HG02885 (cell line): ENCODE data around the gene R3HDM2.

Experiments used
- ATAC-seq: cut with Tn5 transposase; IDR thresholded peaks from one replicate; pipeline ENCODE4 v1.9.1; 2021; ENCODE audit warnings: mild to moderate bottlenecking; ENCODE audit not compliant: unreplicated experiment, poor library complexity

Gene R3HDM2

DNA sequence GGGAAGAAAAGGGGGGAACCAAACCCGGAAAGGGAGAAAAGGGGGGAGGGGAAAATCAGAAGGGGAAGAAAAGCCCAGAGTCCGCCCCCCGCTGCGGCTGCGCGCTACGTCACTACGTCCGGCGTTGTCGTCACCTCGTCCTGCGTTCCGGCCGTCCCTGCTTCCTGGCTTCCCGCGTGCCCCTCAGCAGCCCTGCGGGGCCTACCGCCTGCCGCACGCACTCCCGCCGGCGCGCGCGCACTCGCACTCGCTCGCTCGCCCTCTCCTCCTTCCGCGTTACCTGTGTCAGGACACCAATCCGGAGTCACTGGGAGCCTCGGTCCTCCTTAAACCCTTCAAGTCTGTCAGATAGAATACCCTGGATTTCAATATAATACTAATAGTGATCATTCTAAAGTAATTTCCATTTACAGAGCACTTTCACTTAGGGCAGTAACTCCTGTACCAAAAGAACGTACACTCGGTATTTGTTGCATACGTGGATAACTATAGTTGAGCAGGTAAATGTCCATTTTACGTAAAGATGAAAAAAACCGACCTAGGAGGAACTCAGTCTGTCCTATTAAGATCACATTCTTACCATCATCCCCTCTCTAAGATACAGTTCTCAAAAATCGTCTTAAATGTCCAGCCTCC lies at the start of gene R3HDM2:
Gene R3HDM2, minus strand, starts transcription at position 113 of the 636 bp plus-strand sequence. CDS start 120,615 bp downstream, outside the sequence.
- ATAC-seq, result peak; percentile 96

GRCh38 chr12:57479376-57480115 lies 48.7 kb upstream of the R3HDM2 start, which contains the start of gene ARHGAP9:
Gene ARHGAP9, minus strand, starts transcription at chr12:57479866. Its CDS starts 460 bp downstream, at chr12:57479406.
- ATAC-seq, result peak; percentile 37

DNA sequence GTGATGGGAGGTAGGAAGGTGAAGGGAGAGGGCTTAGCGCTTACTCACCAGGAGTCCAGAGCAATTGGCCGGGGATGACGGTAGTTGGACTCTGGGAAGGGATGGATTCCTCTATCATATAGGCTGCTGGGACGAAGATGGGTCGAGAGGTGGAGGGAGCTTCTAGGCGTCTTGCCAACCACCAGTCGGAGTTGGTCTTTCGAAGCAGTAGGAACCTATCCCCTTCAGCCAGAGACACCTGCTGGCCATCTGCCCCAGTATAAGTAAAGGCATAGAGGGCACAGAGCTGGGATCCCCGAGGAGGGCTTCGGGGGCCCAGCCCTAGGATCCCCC lies 48.2 kb upstream of the R3HDM2 start:
- ATAC-seq, result peak; percentile 16

DNA sequence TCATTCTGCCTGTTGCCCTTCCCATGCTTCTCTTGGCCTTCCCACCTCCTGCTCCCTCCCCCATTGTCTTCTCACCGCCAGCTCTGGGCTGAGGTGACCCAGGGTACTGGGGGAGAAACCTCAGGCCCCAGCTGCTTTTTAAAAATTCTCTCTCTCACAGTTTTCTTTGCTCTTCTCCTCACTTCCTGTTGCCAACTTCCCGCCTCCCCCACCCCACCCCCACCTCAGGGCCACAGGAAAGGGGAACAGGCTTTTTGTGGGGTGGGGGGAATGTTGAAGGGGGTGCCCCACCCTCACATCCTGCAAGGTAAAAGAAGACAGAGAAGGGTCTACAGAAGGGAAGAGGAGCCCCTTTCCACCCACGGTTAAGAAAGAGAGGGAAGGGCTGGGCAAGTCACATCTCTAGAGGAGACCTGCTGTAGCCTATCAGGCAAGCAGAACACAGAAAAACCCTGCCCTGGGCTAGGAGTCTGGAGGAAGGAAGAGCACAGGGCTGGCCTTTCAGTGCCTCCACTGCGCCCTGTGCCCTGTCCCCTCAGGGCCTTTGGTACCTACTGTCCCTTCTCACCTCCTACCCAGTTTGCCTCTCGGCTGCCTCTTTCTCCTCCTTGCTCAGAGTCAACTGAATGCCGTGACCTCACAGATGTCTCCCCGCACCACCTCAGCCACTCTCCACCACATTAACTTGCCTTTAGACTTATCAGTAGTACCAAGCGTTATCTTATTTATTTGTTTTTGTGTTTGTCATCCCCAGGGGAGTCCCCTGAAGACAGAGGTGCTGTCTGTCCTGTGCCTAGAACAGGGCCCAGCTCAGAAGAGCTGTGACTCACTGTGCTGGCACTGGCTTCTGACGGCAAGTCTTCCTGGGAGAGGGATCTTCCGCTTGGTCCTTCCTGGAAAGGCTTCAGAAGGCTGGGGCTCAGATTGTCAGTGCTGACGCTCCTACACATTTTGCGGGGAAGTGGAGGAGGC lies 47.2 kb upstream of the R3HDM2 start:
- ATAC-seq, result peak; percentile 37

- ATAC-seq, result no peak
These were observed 46.3 kb upstream of the R3HDM2 start for GRCh38 chr12:57476993-57477709.

DNA sequence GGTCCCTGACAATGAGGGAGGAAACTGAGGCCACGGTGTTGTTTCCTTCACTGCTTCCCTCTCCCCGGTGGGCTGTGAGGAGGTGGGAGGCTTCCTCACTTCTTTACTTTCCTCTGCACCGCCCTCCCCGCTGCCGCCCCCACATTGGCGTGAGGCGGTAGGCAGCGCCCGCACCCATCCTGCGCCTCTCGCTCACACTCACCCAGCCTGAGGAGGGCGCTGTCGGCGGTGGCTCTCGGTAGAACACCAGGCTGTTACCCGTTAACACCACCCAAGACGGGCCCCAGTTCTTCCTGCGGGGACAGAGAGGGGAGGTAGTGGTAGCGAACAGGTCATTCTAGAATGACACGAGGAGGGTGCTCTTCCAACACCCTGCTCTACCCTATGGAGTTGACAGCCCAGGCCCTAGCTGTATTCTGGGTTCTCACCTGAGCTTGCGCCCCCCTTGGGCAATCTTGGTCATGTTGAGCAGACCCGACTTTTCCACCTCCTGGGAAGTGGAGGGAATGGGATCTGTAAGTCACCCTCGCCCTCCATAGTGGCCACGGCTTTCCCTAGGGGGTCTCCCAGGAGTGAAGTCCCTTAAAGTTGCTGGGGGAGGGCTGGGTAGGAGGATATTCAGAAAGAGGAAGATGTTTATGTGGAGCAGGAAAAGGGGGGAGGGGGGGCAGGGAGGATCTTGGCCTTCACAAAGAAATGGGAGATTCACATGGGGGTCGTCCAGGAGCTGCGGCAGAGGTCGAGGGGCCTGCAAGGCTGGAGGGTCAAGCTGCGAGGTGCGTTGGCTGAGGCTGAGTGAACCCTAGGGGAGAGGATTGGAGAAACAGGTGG lies 45.5 kb upstream of the R3HDM2 start:
- ATAC-seq, result no peak

GRCh38 chr12:57475271-57476161 lies 44.7 kb upstream of the R3HDM2 start:
- no peak for ATAC-seq

GRCh38 chr12:57474862-57475261 lies 44.0 kb upstream of the R3HDM2 start:
- no peak for ATAC-seq

DNA sequence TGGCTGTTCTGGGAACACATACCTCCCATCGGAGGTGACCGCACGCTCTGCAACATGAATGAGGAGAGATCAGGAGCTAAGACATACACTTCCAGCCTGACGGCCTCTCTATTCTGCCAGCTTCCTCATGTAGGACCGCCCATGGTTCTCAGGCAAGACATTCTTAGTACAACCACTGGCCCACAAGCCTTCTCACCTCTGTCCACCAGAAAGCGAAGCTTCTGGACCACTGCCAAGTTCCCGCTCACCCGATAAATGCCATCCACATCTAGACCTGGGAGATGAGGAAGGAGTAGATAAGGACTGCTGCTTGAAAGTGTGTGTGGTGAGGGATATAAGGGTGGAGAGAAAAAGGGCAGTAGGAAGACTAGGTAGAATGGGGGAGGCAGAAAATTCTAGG lies 43.6 kb upstream of the R3HDM2 start:
- no peak for ATAC-seq

GRCh38 chr12:57473886-57474285 lies 43.0 kb upstream of the R3HDM2 start:
- no peak for ATAC-seq

- ATAC-seq, result no peak
These were observed 42.5 kb upstream of the R3HDM2 start for GRCh38 chr12:57473392-57473791.

GRCh38 chr12:57472391-57472790 lies 41.5 kb upstream of the R3HDM2 start:
- no peak for ATAC-seq

GRCh38 chr12:57471661-57472060 lies 40.8 kb upstream of the R3HDM2 start:
- ATAC-seq, result no peak

GRCh38 chr12:57470970-57471656 lies 40.3 kb upstream of the R3HDM2 start:
- no peak for ATAC-seq

DNA sequence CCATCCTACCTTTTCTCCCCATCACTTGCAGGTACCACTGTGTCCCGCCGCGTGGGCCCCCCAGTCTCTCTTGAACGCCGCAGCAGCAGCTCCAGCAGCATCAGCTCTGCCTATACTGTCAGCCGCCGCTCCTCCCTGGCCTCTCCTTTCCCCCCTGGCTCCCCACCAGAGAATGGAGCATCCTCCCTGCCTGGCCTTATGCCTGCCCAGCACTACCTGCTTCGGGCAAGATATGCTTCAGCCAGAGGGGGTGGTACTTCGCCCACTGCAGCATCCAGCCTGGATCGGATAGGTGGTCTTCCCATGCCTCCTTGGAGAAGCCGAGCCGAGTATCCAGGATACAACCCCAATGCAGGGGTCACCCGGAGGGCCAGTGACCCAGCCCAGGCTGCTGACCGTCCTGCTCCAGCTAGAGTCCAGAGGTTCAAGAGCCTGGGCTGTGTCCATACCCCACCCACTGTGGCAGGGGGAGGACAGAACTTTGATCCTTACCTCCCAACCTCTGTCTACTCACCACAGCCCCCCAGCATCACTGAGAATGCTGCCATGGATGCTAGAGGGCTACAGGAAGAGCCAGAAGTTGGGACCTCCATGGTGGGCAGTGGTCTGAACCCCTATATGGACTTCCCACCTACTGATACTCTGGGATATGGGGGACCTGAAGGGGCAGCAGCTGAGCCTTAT lies 39.6 kb upstream of the R3HDM2 start:
- ATAC-seq, result no peak

GRCh38 chr12:57469296-57470164 lies 38.7 kb upstream of the R3HDM2 start:
- ATAC-seq, result no peak
